CD4-positive, alpha-beta T cell treated with Interleukin-1 beta for 1 hour (primary cell): Measurements from ENCODE around the gene SERPINB4.
"Not testable (repeated sequence)": the region's sequence is repeated elsewhere in the genome, so short reads cannot be mapped to it uniquely, and the experiment has no call there.

Experiments used
- DNase-seq, 2 donors: peaks; one replicate each; pipeline ENCODE4 v3.0.0-alpha.2; 2020 to 2022

SERPINB4 gene

GRCh38 chr18:63644142-63644541, at the start of gene SERPINB4:
Gene SERPINB4 (minus strand): TSS chr18:63644256. CDS start chr18:63643577, 679 bp downstream.
- DNase-seq = not testable (repeated sequence)

- no peak for DNase-seq
Measured at GRCh38 chr18:63689064-63689463, 45.0 kb upstream of the SERPINB4 start.

GRCh38 chr18:63686871-63687270, 42.8 kb upstream of the SERPINB4 start:
- no peak for DNase-seq

- no peak for DNase-seq
Measured at GRCh38 chr18:63684718-63685117, 40.7 kb upstream of the SERPINB4 start.

GRCh38 chr18:63683890-63684289, 39.8 kb upstream of the SERPINB4 start:
- no peak for DNase-seq

GRCh38 chr18:63683152-63683551, 39.1 kb upstream of the SERPINB4 start:
- no peak for DNase-seq

- no peak for DNase-seq
Measured at GRCh38 chr18:63681449-63682340, 37.6 kb upstream of the SERPINB4 start.

- no peak for DNase-seq
Measured at GRCh38 chr18:63679820-63680606, 36.0 kb upstream of the SERPINB4 start.

- DNase-seq = no peak
Measured at GRCh38 chr18:63677500-63678225, 33.6 kb upstream of the SERPINB4 start.

GRCh38 chr18:63676526-63677323, 32.7 kb upstream of the SERPINB4 start:
- no peak for DNase-seq

GRCh38 chr18:63664571-63664970, 20.5 kb upstream of the SERPINB4 start:
- no peak for DNase-seq

- not testable (repeated sequence) for DNase-seq
Measured at GRCh38 chr18:63661750-63662149, 17.7 kb upstream of the SERPINB4 start, which contains the start of gene SERPINB3. Gene SERPINB3 (minus strand): TSS chr18:63661893. CDS start chr18:63661216, 677 bp downstream.

GRCh38 chr18:63658920-63659319, 14.9 kb upstream of the SERPINB4 start:
- DNase-seq = not testable (repeated sequence)

GRCh38 chr18:63650271-63650670, 6.2 kb upstream of the SERPINB4 start:
- DNase-seq = not testable (repeated sequence)

GRCh38 chr18:63648241-63648640, 4.2 kb upstream of the SERPINB4 start:
- DNase-seq = no peak

GRCh38 chr18:63646936-63647335, 2.9 kb upstream of the SERPINB4 start:
- no peak for DNase-seq

- not testable (repeated sequence) for DNase-seq
Measured at GRCh38 chr18:63644694-63645093, 638 bp upstream of the SERPINB4 start.

GRCh38 chr18:63642668-63643356, 1.2 kb downstream of the SERPINB4 start:
- DNase-seq = not testable (repeated sequence)

- not testable (repeated sequence) for DNase-seq
Measured at GRCh38 chr18:63641157-63641680, 2.8 kb downstream of the SERPINB4 start.

GRCh38 chr18:63637703-63638102, 6.4 kb downstream of the SERPINB4 start:
- no peak for DNase-seq

- DNase-seq = no peak
Measured at GRCh38 chr18:63627819-63628218, 16.2 kb downstream of the SERPINB4 start.
